Measurements from ENCODE around the gene NDUFB1.
A peak's percentile ranks its signal among the peaks of the same experiment; 100 is the strongest.

NDUFB1 gene

GRCh38 chr14:92121670-92122350, at the start of gene NDUFB1, which contains the start of gene CPSF2:
Gene NDUFB1, minus strand, starts transcription at chr14:92121706. Its CDS starts 4,069 bp downstream, at chr14:92117637.
Gene CPSF2, plus strand, starts transcription at chr14:92121969. Its CDS starts 9,016 bp downstream, at chr14:92130985.
- DNase-seq = peak; percentile 40

- no peak for DNase-seq
Measured at GRCh38 chr14:92164958-92165357, 43.5 kb upstream of the NDUFB1 start.

GRCh38 chr14:92161521-92161920, 40.0 kb upstream of the NDUFB1 start:
- DNase-seq = no peak

- no peak for DNase-seq
Measured at GRCh38 chr14:92160619-92161018, 39.1 kb upstream of the NDUFB1 start.

- DNase-seq = no peak
Measured at GRCh38 chr14:92154283-92154942, 32.9 kb upstream of the NDUFB1 start.

GRCh38 chr14:92153581-92153980, 32.1 kb upstream of the NDUFB1 start:
- no peak for DNase-seq

- DNase-seq = no peak
Measured at GRCh38 chr14:92144708-92145107, 23.2 kb upstream of the NDUFB1 start.

- DNase-seq = no peak
Measured at GRCh38 chr14:92143962-92144361, 22.5 kb upstream of the NDUFB1 start.

GRCh38 chr14:92143309-92143708, 21.8 kb upstream of the NDUFB1 start:
- DNase-seq = no peak

- DNase-seq = no peak
Measured at GRCh38 chr14:92135269-92135668, 13.8 kb upstream of the NDUFB1 start.

GRCh38 chr14:92134456-92134855, 12.9 kb upstream of the NDUFB1 start:
- DNase-seq = no peak

GRCh38 chr14:92122761-92123160, 1.3 kb upstream of the NDUFB1 start:
- no peak for DNase-seq

GRCh38 chr14:92122351-92122677, 808 bp upstream of the NDUFB1 start:
- no peak for DNase-seq

GRCh38 chr14:92121207-92121669, 268 bp downstream of the NDUFB1 start:
- no peak for DNase-seq

- DNase-seq = no peak
Measured at GRCh38 chr14:92109490-92109889, 12.0 kb downstream of the NDUFB1 start.

- no peak for DNase-seq
Measured at GRCh38 chr14:92108345-92109254, 12.9 kb downstream of the NDUFB1 start.

GRCh38 chr14:92106143-92106926, 15.2 kb downstream of the NDUFB1 start, which contains the start of gene ATXN3:
Gene ATXN3, minus strand, starts transcription at chr14:92106582. Its CDS starts 30 bp downstream, at chr14:92106552.
- peak; percentile 97 for DNase-seq

- DNase-seq = no peak
Measured at GRCh38 chr14:92105893-92106142, 15.7 kb downstream of the NDUFB1 start.

GRCh38 chr14:92105073-92105892, 16.2 kb downstream of the NDUFB1 start:
- DNase-seq = no peak

- no peak for DNase-seq
Measured at GRCh38 chr14:92103363-92103989, 18.0 kb downstream of the NDUFB1 start.

GRCh38 chr14:92099802-92100201, 21.7 kb downstream of the NDUFB1 start:
- DNase-seq = no peak

All from DMS153 (cell line).